HG02970 (cell line): ENCODE data around the gene ALDH1A3.

Experiments used
- ATAC-seq: cut with Tn5 transposase; IDR thresholded peaks from one replicate; pipeline ENCODE4 v1.9.1; 2021; ENCODE audit warnings: mild to moderate bottlenecking, moderate library complexity, moderate number of reproducible peaks; ENCODE audit not compliant: unreplicated experiment, low FRiP score

Gene ALDH1A3

DNA sequence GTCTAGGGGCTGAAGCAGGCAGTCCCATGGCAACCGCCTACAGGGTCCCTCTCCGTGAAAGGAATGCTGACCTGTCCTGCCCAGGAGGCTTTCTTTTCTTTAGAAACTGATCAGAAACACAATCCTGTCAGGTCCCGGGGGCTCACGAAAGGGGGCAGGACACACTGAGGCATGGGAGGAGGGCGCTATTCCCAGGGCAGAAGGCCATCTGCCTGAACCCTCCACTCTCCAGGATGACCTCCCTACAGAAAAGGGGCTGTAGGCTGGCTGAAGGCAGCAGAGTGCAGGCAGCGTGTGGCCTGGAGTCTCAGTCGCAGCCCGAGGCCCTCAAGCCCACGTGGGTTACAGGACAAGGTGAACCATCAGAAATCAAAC, 21.2 kb downstream of the ALDH1A3 start:
- ATAC-seq: no peak

GRCh38 chr15:100901296-100901695, 21.7 kb downstream of the ALDH1A3 start:
- no peak for ATAC-seq

GRCh38 chr15:100901702-100902435, 22.2 kb downstream of the ALDH1A3 start:
- no peak for ATAC-seq

DNA sequence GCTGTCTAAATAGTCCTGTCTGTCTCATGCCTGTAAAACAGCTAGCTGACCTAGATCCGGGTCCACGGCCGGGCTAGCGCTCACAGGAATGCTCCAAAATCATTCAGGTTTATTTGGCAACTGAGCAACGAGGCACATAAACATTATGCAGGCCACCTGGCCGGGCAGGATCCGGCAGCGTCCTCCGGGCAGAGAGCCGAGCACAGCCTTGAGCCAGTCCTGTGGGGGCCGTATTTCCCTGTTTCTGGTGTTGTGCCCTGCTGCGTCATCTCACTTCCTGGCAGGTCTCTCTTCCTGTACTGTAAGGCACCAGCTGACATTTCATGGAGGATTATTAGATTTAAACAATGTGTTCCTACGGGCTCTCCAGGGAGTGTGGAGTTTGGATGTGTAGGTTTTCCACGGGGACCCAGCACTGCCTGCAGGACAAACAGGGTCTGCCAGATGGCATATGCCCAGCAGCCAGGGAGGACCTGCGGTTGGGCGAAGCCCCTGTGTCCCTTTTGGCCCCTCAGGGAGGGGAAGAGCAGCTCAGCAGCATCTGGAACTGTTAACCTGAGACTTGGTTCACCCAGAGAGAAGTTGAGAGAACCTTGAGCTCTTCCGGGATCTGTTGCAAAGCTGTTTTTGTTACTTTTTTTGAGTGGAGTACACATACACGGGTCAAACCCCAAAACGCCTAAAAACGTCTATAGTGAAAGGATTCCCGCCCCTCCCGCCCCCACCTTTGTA, 23.0 kb downstream of the ALDH1A3 start:
- no peak for ATAC-seq

DNA sequence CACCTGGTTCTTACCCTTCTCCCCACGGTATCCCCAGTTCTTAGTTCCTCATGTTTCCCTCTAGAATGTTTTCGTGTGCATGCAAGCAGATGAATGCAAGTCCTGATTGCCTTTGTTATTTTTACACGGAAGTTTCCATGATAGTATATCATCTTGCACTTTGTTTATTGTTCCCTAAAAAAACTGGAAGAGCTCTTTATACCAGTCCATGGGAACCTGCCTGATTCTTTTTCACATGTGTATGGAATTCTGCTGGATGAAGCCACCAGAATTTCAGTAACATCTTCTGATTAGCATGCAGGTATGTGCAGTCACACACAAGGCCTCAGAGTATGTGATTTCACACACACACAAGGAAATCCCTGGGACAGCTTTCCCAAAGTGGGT, 23.5 kb downstream of the ALDH1A3 start:
- ATAC-seq: no peak

DNA sequence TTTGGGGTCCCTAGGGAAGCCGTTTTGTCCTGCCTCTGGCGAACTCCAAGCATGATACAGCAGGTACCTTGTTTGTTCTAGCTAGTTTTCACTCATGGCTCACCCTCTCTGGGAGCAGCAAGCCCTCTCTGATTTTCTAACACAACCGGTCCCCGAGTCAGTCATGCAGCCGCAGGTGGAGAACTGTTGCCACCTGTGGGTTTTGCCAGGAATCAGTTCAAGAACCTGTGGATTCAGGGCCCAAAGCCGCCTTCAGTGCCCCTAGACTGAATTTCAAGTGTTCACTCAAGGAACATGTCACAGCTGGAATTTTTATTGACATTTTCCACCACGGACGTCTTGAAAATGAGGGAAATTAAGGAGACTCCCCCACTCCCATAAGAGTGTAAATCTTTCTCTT, 26.2 kb downstream of the ALDH1A3 start:
- ATAC-seq: no peak

- ATAC-seq: no peak
These were observed 28.8 kb downstream of the ALDH1A3 start for GRCh38 chr15:100908466-100908865.

DNA sequence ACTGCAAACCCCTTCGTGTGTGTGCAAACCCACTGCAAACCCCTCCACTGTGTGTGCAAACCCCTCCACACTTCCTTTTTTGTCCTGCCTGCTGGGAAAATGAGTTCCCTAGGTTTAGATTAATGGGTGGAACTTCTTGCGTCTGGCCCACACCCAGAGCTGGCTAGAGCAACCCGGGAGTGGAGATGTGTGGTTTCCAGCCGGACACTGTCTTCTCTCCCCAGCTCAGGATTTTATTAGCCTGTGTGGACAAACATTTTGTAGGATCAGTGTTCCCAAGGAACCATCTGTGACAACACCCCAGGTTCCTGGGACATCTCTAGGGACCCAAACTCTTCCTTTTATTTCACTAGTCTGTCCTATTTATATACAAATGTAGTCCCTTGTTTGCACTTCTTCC, 29.9 kb downstream of the ALDH1A3 start:
- no peak for ATAC-seq

DNA sequence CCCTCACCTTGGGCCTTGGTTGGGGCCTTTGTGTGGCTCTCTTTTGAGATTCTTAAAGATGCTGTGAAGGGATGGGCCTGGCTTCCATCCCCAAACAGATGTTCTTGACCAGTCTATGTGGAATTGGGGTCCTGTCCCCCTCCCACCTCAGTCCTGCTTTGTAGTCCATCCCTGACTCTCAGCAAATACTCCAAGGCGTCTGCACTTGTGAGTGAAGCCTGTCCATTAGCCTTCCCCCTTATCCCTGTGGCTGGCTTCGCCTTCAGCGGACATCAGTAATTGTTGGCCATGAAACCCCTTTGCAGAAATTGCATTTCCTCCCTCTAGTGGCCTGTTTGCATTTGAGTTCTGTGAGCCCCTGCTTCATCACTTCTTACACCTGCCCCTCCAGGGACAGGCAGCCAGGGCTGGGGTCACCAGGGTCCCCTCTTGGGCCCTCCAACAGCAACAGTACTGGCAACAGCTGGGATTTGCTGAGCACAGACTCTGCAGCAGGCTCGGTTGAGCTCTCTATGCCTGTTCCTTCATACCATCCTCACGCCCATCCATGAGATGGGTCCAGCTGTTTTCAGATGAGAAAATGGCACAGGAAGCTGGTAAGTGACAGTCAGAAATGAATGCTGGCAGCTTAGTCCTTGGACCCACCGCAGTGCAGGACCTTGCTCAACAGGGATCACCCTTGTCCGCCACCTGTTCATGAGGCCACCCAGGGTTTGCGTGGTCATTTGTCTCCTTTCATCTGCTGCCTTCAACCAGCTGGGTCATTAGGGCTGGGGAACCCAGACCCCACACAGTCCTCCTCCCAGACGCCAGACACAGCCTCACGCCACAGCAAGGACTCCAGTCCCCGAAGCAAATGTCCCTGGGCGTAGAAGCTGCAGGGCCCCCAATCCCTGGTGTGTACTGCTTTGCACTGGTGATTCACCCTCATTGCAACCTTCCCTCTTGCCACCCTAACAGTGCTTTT, 30.6 kb downstream of the ALDH1A3 start:
- ATAC-seq: no peak

- no peak for ATAC-seq
These were observed 31.5 kb downstream of the ALDH1A3 start for GRCh38 chr15:100911086-100911485.

GRCh38 chr15:100913961-100914360, 34.3 kb downstream of the ALDH1A3 start:
- ATAC-seq: no peak

- ATAC-seq: no peak
These were observed 35.2 kb downstream of the ALDH1A3 start for GRCh38 chr15:100914876-100915275.

- peak; percentile 52 for ATAC-seq
These were observed 38.5 kb downstream of the ALDH1A3 start for GRCh38 chr15:100918034-100918689.

DNA sequence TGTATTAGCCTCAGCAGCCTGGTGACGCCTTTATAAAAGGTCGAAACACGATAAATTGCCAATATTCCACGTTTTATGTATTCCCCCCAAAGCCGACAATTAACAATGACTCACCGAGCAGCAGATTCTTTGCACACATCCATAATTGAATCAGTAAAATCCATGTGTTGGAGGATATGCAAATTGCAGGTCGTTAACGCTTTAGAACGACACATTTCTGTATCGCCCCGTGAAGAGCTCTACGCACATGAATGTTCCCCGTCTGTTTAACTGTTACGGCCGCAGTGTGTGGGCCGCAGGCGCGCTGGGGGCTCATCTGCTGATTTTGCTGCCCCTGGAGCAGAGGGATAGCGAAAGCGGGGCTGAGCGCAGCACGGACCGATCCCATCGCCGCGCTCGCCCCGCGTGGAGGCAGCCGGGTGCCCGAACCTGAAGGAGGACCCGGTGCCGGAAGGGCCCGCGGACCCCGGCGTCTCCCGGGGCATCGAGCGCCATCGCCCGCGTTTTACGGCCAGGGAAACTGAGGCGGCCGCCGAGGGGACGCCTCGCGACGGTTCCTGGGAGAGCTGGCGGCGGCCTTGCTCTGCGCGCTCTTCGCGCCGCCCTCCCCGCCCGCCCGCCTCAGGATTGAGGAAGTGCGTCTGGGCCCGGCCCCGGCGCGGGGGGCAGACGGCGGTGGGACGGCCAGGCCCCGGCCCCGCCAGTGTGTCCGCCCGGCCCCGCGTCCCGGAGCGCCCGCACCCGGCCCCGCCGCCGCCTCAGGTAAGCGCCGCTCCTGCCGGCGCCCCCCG, 39.3 kb downstream of the ALDH1A3 start, which contains the start of gene LRRK1:
Gene LRRK1 (plus strand): TSS at position 668 of the 791 bp plus-strand sequence. CDS start 5,276 bp downstream, outside the sequence.
- peak; percentile 35 for ATAC-seq

GRCh38 chr15:100919481-100920405, 40.1 kb downstream of the ALDH1A3 start:
- peak; percentile 4 for ATAC-seq

- ATAC-seq: no peak
These were observed 41.0 kb downstream of the ALDH1A3 start for GRCh38 chr15:100920516-100921135.

GRCh38 chr15:100922192-100923040, 42.8 kb downstream of the ALDH1A3 start:
- no peak for ATAC-seq
